NB4 (cell line): ENCODE results near the gene SMARCE1.

Experiments
- DNase-seq: peaks from one replicate; pipeline ENCODE4 v3.0.0; 2010; ENCODE audit warnings: low read depth
- H3K4me3 ChIP-seq: one replicate; pipeline ENCODE4 v1.5.1; 2011; ENCODE audit warnings: mild to moderate bottlenecking, low read depth, low read length, moderate library complexity
- CTCF ChIP-seq: IDR thresholded peaks from one replicate; pipeline ENCODE4 v1.5.1; 2012; ENCODE audit warnings: low read depth, low read length
- MYC ChIP-seq: IDR thresholded peaks from 2 replicates; pipeline ENCODE4 v1.6.1; 2011; ENCODE audit warnings: low read depth, low read length
- POLR2A ChIP-seq: IDR thresholded peaks from 2 replicates; pipeline ENCODE4 v1.6.1; 2011; ENCODE audit warnings: mild to moderate bottlenecking; ENCODE audit not compliant: insufficient read length; ENCODE audit errors: extremely low read depth
- TF ChIP-seq, protein P1 (sequence below): IDR thresholded peaks from 2 replicates; pipeline ENCODE4 v1.6.1; 2011; ENCODE audit warnings: low read depth, low read length

Gene SMARCE1

DNA sequence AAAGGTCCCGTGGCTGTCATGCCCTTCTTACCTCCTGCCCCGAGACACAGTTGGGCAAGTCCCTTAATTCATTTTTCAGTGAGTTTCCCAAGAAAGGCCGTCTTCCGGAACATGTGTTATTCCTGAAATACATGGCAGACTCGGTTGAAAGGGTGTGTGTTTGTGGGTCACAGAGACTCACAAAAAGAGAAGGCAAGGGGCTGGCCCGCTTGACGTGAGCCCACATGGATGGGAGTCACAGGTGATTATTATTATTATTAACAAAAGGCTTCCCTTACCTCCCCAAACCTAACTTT lies 48.2 kb downstream of the SMARCE1 start:
- no peak for TF ChIP-seq CTCF
- DNase-seq, result no peak

GRCh38 chr17:40598619-40599467 lies 48.8 kb downstream of the SMARCE1 start:
- DNase-seq, result peak; percentile 27
- TF ChIP-seq MYC (no peak), CTCF (no peak), POLR2A (no peak)
- TF ChIP-seq, protein P1, sequence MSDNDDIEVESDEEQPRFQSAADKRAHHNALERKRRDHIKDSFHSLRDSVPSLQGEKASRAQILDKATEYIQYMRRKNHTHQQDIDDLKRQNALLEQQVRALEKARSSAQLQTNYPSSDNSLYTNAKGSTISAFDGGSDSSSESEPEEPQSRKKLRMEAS, result no peak
- H3K4me3 ChIP-seq, result no peak overlapping the region

More for the DNA sequence above, 48.2 kb downstream of the SMARCE1 start:
- H3K4me3 ChIP-seq, result no peak overlapping the region

GRCh38 chr17:40598301-40598618 lies 49.4 kb downstream of the SMARCE1 start:
- no peak for TF ChIP-seq MYC
- TF ChIP-seq, protein P1, result no peak
- no peak for TF ChIP-seq CTCF
- TF ChIP-seq POLR2A, result no peak
- DNase-seq, result no peak
- no peak overlapping the region for H3K4me3 ChIP-seq

- H3K4me3 ChIP-seq, result no peak overlapping the region
- no peak for DNase-seq
- TF ChIP-seq, protein P1, result no peak
- TF ChIP-seq MYC, result no peak
- no peak for TF ChIP-seq POLR2A
- no peak for TF ChIP-seq CTCF
These were observed 49.9 kb downstream of the SMARCE1 start for GRCh38 chr17:40597556-40598300.

- no peak for DNase-seq
- H3K4me3 ChIP-seq, result no peak overlapping the region
- TF ChIP-seq, protein P1, result no peak
- no peak for TF ChIP-seq CTCF
- TF ChIP-seq MYC, result no peak
- no peak for TF ChIP-seq POLR2A
These were observed 50.5 kb downstream of the SMARCE1 start for GRCh38 chr17:40597156-40597555.
